ENCODE results near the gene OSTN. TPM values are rescaled to one million over a fixed set of nuclear protein-coding genes. Genes with fewer than 3 reads are reported as not detected.

OSTN gene
- total and polyA plus RNA-seq, 12 donors: 0.07 to 0.72 (median 0.31) TPM; not detected in 4

GRCh38 chr3:191216510-191216909, 17.5 kb downstream of the OSTN start:
- 58 to 70% methylated on average over 1 of the region's 1 CpG for WGBS, 2 donors
- intact Hi-C loops (cut with DNase I): no loop called here
- Histone ChIP-seq H3K4me3 (no peak overlapping the region), H3K27ac (no peak overlapping the region), H3K9me3 (peaks cover 0 to 6% (median 0%) of the 10 kb centered on the region in 11 donors), H3K36me3 (no peaks in the 10 kb centered on the region), H3K4me1 (no peaks in the 10 kb centered on the region), H3K27me3 (no peaks in the 10 kb centered on the region)
- no peak for TF ChIP-seq CTCF (IDR thresholded peaks at IDR 0.05)
- no peak for DNase-seq
- ATAC-seq: no peak

GRCh38 chr3:191217301-191217700, 18.3 kb downstream of the OSTN start:
- WGBS, 2 donors: 53 to 54% methylated on average over 1 of the region's 1 CpG
- TF ChIP-seq CTCF (IDR thresholded peaks at IDR 0.05): no peak
- intact Hi-C loops (cut with DNase I): no loop called here

GRCh38 chr3:191220908-191221307, 21.9 kb downstream of the OSTN start:
- Histone ChIP-seq H3K4me1 (no peaks in the 10 kb centered on the region), H3K27ac (no peak overlapping the region), H3K9me3 (peaks cover 0 to 2% (median 0%) of the 10 kb centered on the region in 11 donors), H3K36me3 (no peaks in the 10 kb centered on the region), H3K27me3 (no peaks in the 10 kb centered on the region), H3K4me3 (no peak overlapping the region)
- WGBS, 2 donors: 76 to 87% methylated on average over 5 of the region's 5 CpGs
- no peak for TF ChIP-seq CTCF (IDR thresholded peaks at IDR 0.05)
- no peak for ATAC-seq
- intact Hi-C loops (cut with DNase I): no loop called here
- DNase-seq: no peak

More at GRCh38 chr3:191217301-191217700, 18.3 kb downstream of the OSTN start:
- Histone ChIP-seq H3K4me1 (no peaks in the 10 kb centered on the region), H3K4me3 (no peak overlapping the region), H3K27me3 (no peaks in the 10 kb centered on the region), H3K9me3 (peaks cover 0 to 6% (median 0%) of the 10 kb centered on the region in 11 donors), H3K27ac (no peak overlapping the region), H3K36me3 (no peaks in the 10 kb centered on the region)
- ATAC-seq: no peak
- no peak for DNase-seq

- intact Hi-C loops (cut with DNase I): no loop called here
- no peak for DNase-seq
- no peaks in the 10 kb centered on the region for H3K4me1 ChIP-seq
- H3K27ac ChIP-seq: no peak overlapping the region
- no peak overlapping the region for H3K4me3 ChIP-seq
- no peaks in the 10 kb centered on the region for H3K36me3 ChIP-seq
- ATAC-seq: no peak
- H3K9me3 ChIP-seq: no peaks in the 10 kb centered on the region
- TF ChIP-seq CTCF (IDR thresholded peaks at IDR 0.05): no peak
- H3K27me3 ChIP-seq: no peaks in the 10 kb centered on the region
- WGBS, 2 donors: 98 to 100% methylated on average over 1 of the region's 1 CpG
Observed at GRCh38 chr3:191221638-191222037, 22.6 kb downstream of the OSTN start.
